GM18505 (cell line): ENCODE measurements around the gene ARCN1.

Experiments
- ATAC-seq: cut with Tn5 transposase; IDR thresholded peaks from one replicate; pipeline ENCODE4 v1.9.1; 2021; ENCODE audit not compliant: unreplicated experiment
- POLR2A ChIP-seq: IDR thresholded peaks from 4 replicates; pipeline ENCODE4 v1.6.1; 2011; ENCODE audit warnings: borderline replicate concordance; ENCODE audit not compliant: insufficient read depth, insufficient read length; ENCODE audit errors: extremely low read depth

Gene ARCN1

DNA sequence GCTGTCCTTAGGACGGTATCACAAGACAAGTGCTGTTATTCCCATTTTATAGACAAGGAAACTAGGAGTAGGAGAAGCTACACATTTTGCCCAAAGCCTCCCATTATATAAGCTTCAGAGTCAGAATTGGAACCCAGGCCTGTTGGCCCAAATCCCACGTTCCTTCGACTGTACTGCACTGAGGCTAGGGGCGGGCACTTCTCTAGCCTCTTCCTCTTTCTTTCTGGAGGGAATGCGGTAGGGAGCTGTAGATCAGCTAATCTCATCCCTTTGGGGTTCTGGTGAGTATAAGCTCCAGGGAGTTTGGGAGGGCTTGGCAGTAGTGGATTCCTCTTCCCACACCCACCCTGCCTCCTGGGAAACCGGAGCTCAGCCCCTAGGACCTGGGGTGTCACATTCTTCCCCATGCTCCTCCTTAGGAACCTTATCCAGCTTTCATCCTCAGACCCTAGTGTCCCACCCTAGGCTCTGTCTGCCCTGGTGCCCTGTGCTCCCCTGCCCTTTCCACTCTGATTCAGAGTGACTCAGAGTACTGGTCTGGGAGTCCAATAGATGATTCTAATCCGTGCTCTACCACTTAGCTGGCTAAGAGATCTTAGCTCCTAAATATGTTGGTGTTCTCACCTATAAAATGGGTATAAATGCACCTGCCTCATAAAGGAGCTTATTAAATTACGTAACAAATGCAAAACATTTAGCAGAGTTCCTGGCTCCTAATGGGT is 64.5 kb downstream of the ARCN1 start:
- TF ChIP-seq POLR2A: no peak
- ATAC-seq: no peak

DNA sequence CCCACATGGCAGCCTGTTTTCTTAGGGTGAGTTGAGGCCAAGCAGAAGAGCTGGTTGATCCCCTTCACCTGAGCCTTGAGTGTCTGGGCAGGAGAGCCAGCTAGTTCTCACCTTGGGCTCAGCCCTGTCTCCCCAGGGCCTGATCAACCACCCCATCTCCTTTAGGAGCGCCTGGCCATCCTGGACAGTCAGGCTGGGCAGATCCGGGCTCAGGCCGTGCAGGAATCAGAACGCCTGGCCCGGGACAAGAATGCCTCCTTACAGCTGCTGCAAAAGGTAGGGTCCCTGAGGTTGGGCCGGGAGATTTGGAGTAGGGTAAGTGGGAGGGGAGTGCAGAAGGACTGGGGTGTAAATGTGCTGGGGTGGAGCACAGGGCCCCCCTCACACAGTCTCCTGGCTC is 66.5 kb downstream of the ARCN1 start:
- TF ChIP-seq POLR2A: no peak
- no peak for ATAC-seq

DNA sequence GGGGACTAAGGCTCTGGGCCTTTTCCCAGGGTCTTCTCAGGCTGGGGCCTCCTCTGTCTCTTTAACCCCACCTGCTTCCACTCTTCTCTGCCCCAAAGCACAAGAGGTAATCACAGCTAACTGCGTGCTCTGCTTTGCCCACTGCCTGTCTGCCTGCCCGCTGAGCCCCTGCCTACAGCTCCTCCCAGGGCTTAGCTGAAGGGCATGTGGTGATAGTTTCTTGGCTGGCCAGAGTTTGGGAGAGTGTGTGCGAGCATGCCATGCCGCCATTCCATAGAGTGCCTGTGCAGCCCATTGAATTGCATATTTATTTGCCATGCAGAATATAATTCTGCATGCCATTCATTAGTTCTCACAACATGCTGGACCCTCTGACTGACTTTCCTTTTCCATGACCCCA is 67.7 kb downstream of the ARCN1 start:
- no peak for TF ChIP-seq POLR2A
- no peak for ATAC-seq

DNA sequence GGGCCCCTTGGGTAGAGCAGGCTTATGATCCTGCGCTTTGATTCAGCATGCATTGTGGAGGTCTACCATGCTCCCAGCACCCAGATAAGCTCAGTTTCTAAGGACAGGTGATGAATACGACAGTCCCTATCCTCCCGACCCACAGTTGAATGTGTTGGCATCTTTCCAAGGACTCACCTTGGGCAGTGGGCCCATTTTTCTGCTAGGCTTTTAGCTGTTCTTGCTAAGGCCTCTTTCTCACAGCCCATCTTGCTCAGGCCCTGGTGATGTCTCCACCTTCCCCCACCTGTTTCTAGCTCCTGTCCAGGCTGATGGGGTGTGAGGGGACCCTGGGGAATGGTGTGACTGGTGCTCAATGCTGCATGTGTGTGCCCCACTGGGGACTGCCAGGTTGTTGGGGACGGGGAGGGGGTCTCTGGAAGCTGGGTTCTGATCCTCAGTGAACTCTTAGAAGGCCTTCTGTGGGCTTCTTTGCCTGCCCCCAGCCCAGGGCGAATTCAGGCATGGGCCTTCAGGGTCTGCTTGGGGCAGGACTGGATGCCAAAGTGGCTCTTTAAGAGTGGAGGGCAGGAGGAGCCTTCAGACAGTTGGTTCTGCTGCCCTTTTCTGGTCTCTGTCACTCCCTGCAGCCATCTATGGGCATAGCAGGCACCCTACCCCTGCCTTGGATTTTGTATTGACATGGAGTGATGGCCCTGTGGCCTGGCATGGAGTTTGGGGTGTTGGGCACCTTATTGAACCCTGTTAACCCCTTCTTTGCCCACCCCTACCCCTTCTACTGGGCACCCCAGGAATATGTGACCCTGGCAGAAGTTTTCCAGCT is 68.3 kb downstream of the ARCN1 start:
- no peak for TF ChIP-seq POLR2A
- no peak for ATAC-seq

DNA sequence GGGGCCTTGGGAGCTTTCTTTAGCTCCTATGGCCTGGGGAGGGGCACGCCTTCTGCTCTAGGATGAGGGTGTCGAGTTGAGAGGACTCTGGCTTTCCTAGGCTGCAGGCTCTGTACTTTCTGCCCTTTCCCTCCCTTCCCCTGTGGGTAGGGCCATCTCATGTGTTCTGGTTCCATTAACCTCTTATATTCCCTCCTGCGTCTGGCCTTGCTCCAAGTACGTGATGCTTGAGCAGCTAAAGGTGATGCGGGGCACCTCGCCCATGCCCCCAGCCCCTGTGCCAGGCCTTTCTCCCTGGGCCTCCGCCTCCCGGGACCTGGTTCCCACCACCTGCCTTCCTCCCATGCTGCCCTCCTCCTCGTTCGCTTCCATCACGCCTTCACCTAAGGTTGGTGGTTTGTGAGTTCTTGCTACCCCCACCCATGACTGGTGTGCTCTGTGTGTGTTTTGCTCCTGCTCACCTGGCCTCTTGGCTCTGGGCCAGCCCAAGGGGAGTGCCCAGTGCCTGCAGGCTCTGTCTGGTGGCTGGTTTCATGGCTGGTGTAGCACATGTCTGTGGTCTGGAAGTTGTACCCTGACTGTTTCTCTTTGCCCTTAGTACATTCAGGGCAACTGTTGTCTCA is 69.3 kb downstream of the ARCN1 start:
- no peak for ATAC-seq
- TF ChIP-seq POLR2A: no peak

DNA sequence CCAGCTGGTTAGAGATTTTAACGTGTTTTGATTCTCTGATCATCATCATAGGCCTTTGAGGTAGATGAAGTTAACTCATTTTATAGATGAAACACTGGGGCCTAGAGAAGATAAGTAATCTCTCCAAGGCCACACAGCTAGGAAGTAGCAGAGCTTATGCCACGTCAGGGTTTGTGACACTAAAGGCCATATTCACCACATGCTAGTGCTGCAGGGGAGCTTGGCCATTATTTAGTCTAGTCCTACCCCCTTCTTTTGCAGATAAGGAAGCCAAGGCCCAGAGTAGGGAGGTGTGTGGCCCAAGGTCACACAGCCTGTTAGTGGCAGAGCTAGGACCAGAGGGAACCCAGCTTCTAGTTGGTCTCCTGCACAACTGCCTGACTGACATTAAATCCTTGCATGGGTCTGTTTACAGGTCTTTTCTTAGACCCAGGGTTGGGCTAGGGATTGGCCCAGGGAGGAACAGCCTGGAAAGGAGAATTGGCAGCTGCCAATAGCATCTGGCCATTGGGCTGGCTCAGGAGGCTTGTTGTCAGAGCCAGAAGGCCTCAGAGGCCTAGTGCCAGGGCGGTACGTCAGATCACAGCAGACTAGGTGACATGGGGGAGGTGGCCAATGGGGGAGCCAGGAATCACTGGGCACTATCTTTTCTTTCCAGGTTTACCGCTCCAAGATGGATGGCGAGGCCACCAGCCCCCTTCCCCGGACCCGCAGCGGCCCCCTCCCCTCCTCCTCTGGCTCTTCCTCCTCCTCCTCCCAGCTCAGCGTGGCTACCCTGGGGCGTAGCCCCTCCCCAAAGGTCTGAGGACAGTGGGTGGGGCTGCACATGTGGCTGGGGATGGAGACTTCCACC is 71.2 kb downstream of the ARCN1 start:
- no peak for TF ChIP-seq POLR2A
- ATAC-seq: no peak

DNA sequence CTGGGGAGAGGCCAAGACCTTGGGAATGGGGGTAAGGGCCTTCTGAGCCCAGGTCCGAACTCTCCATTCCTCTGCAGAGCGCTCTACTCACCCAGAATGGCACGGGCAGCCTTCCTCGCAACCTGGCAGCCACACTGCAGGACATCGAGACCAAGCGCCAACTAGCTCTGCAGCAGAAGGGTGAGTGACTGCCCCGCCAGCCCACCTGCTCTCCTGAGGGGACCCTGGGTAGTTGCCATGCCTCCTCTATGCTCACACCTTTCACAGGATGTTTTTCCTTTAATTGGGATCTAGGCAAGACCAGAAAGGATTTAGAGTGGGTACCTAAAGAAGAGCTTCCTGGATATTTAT is 71.8 kb downstream of the ARCN1 start:
- no peak for ATAC-seq
- TF ChIP-seq POLR2A: no peak

DNA sequence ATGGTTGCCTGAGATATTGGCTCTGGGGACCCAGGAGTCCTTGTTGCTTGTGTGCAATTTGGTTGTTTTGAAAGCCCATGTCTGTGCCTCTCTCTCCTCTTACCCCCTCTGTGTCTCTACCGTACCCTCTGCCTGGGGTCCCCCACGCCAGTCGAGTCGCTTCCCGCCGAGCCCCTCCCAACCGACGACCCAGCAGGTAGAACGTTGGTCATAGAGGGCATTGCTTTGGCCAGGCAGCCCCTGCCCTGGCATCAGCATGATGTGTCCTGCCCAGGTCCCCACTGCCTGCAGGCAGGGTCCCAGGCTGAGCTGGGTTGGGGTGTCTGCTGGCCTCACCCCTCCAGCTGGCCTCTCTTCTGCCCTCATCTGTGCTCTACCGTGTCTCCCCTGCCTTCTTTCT is 72.3 kb downstream of the ARCN1 start:
- TF ChIP-seq POLR2A: no peak
- no peak for ATAC-seq

DNA sequence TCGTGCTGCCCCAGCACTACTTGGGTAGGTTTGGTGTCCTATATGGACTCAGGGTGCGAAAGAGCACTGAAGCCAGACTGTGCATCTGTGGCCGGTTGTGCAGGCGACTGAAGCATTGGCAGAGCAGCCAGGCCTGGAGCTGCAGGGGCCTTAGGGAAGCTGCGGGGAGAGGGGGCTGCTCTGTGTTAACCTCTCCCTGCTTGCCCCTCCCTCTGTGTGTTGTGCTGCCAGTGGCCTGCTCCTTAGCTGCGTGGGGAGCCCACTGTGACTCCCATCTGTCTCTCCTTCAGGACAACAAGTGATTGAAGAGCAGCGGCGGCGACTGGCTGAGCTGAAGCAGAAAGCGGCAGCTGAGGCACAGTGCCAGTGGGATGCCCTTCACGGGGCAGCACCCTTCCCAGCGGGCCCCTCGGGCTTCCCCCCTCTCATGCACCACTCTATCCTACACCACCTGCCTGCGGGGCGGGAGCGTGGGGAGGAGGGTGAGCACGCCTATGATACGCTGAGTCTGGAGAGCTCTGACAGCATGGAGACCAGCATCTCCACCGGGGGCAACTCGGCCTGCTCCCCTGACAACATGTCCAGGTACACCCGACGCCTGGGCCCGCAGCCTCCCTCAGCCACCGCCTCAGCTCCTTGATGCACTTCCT is 73.0 kb downstream of the ARCN1 start:
- TF ChIP-seq POLR2A: no peak
- no peak for ATAC-seq

DNA sequence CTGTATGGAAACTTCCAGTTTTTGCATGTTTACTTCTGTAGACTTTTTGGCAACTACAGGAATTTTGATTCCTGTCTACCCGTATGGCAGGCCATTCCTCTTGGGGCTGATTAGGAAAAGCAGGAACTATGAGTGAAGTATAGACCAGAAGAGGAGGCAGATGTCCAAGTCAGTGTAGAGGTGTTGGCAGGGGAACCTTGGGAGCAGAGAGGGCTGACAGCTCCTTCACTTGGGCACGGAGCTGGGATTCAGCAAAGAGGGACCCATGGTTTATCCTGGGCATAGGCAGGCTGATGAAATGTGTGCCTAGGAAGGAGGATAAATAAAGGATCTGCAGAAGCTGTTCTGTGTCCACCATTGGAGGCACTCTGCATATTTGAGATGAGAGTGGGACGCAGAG is 74.2 kb downstream of the ARCN1 start:
- ATAC-seq: no peak
- TF ChIP-seq POLR2A: no peak

DNA sequence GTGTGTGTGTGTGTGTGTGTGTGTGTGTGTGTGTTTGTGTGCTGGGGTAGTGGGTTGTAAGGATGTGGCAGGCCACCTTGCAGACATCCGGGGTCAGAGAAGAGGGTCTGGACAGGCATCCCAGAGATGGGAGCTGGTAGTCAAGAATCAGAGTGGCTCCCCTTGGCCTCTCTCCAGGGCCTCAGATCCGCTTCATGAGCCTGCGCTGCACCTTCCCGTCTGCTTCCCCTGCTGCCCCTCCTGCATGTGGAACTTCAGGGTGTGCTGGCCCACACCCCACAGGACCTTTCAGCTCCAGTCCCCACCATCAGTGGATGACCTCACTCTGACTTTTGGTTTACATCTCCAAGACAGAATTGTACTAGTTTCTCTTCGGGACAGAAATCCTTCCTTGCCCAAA is 76.1 kb downstream of the ARCN1 start:
- ATAC-seq: no peak
- no peak for TF ChIP-seq POLR2A

DNA sequence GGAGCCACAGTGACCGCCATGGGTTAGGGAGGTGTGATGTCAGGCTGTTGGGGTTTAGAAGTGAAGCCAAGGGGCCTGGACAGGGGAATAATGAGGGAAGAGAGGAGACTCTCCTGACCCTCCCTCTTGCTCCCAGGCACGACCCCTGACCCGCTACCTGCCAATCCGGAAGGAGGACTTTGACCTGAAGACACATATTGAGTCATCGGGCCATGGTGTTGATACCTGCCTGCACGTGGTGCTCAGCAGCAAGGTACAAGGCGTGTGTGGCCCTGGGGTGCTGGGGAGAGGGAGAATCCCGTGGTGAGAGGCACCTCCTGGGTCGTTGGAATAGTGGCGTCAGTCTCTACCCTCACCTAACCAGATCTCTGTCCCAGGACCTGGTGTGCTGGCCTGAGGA is 77.7 kb downstream of the ARCN1 start:
- no peak for TF ChIP-seq POLR2A
- ATAC-seq: no peak

DNA sequence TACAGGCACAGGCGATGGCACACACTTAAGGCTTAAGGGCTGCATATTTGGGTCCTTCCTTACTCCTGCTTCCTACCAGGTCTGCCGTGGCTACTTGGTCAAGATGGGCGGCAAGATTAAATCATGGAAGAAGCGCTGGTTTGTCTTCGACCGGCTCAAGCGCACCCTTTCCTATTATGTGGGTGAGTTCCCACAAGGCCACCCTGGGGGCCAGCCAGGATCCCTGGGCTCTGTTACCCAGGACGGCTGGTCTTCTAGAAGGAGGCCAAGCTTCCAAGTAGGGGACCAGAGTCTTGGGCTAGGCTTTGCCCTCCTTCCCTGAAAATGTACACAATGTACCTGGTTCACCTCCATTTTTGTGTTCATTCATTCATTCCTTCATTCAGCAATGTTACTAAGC is 78.2 kb downstream of the ARCN1 start:
- ATAC-seq: no peak
- TF ChIP-seq POLR2A: no peak
